ENCODE measurements around the gene RPL9. TPM values are rescaled to one million over a fixed set of nuclear protein-coding genes. Genes with fewer than 3 reads are reported as not detected.

The RPL9 gene
- total RNA-seq, 2 donors from 2014 or later: 2,526 to 3,169 TPM

DNA sequence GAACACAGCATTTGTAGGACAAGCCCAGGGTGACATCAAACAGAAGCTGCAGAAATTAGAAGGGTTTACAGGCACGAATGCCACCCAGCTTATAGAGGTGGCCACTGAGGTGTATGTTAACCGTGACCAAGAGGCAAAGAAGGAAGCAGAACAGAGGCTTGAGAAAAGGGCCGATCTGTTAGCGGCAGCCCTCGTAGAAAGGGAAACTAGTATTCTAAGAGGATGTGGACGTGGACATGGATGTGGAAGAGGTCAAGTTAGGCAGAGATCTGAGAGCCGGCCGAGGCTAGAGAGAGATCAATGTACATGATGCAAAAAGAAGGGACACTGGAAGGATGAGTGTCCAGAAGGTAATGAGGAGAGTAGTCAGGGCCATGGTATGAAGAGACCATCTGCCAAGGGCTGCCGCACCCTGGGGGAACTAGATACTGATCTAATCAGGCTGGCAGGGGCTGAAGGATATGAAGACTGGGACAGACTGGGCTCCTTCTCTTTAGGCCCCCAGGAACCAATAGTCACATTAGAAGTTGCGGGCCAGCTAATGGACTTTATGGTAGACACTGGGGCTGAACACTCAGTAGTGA, 27.6 kb upstream of the RPL9 start:
- TF ChIP-seq, protein P1, sequence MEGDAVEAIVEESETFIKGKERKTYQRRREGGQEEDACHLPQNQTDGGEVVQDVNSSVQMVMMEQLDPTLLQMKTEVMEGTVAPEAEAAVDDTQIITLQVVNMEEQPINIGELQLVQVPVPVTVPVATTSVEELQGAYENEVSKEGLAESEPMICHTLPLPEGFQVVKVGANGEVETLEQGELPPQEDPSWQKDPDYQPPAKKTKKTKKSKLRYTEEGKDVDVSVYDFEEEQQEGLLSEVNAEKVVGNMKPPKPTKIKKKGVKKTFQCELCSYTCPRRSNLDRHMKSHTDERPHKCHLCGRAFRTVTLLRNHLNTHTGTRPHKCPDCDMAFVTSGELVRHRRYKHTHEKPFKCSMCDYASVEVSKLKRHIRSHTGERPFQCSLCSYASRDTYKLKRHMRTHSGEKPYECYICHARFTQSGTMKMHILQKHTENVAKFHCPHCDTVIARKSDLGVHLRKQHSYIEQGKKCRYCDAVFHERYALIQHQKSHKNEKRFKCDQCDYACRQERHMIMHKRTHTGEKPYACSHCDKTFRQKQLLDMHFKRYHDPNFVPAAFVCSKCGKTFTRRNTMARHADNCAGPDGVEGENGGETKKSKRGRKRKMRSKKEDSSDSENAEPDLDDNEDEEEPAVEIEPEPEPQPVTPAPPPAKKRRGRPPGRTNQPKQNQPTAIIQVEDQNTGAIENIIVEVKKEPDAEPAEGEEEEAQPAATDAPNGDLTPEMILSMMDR (IDR thresholded peaks at IDR 0.05): no peak
- H3K4me3 ChIP-seq: no peak overlapping the region
- H3K4me1 ChIP-seq (ENCODE audit: control insufficient read depth in 1 of 2, low read depth in 2 of 2): no peaks in the 10 kb centered on the region
- no peak for DNase-seq (ENCODE audit: low spot score)
- no peak overlapping the region for H3K27ac ChIP-seq
- no peak for ATAC-seq (ENCODE audit: insufficient number of reproducible peaks, low FRiP score, low read depth)
- H3K9me3 ChIP-seq: no peaks in the 10 kb centered on the region
- no peaks in the 10 kb centered on the region for H3K36me3 ChIP-seq
- H3K27me3 ChIP-seq (replicated peaks; ENCODE audit: insufficient read depth): no peaks in the 10 kb centered on the region

DNA sequence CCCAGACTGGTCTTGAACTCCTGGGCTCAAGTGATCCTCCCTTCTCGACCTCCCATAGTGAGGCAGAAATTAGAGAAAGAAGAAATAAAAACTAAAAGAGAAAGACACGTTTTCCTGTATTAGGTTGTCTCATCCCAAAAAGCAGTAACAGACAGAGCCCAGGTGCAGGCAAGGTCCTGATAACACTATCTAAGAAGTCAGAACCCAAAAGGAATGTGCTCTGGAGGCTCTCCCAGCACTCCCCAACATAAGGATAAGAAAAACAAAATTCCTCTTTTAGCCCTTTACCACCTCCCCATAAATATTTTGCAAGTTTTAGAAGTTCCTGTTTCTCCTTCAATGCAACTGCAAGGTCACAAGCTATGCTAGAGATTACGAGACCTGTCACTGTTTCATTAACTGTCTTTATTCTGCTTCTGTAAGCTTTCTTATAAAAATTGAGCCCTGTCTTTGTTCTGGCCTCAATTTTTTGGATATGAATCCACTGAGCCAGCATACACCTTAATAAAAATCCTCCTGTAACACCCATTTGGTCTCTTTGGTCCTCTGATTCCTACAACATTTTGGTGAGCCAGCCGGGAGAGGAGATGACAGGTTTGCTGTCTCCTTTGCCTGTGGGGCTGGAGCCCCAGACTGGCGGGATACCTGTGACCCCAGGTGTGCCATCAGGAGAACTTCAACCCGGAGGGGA, 26.0 kb upstream of the RPL9 start:
- Histone ChIP-seq H3K9me3 (no peaks in the 10 kb centered on the region), H3K4me1 (ENCODE audit: control insufficient read depth in 1 of 2, low read depth in 2 of 2) (no peaks in the 10 kb centered on the region), H3K27ac (no peak overlapping the region), H3K27me3 (replicated peaks; ENCODE audit: insufficient read depth) (no peaks in the 10 kb centered on the region), H3K36me3 (no peaks in the 10 kb centered on the region), H3K4me3 (no peak overlapping the region)
- TF ChIP-seq, protein P1 (IDR thresholded peaks at IDR 0.05): no peak
- DNase-seq (ENCODE audit: low spot score): no peak
- no peak for ATAC-seq (ENCODE audit: insufficient number of reproducible peaks, low FRiP score, low read depth)

DNA sequence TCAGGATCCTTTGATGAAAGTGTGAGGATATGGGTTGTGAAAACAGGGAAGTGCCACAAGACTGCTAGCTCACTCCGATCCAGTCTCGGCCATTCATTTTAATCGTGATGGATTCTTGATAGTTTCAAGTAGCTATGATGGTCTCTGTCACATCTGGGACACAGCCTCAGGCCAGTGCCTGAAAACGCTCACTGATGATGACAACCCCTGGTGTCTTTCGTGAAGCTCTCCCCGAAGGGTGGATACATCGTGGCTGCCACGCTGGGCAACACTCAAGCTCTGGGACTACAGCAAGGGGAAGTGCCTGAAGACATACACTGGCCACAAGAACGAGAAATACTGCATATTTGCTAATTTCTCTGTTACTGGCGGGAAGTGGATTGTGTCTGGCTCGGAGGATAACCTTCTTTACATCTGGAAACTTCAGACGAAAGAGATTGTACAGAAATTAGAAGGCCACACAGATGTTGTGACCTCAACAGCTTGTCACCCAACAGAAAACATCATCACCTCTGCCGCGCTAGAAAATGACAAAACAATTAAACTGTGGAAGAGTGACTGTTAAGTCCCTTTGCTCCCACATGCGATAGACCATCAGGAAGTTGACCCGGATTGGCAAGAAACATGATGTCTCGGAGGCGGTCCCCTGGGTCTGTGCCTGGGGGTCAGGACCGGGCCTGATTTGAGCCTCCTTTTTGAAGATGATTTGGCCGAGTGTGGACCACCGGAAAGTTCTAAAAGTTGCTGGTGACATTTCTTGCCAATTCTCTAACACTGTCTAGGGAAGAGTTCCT, 22.4 kb upstream of the RPL9 start:
- Histone ChIP-seq H3K4me3 (no peak overlapping the region), H3K27me3 (replicated peaks; ENCODE audit: insufficient read depth) (no peaks in the 10 kb centered on the region), H3K36me3 (no peaks in the 10 kb centered on the region), H3K27ac (no peak overlapping the region), H3K9me3 (no peaks in the 10 kb centered on the region), H3K4me1 (ENCODE audit: control insufficient read depth in 1 of 2, low read depth in 2 of 2) (peaks cover 0 to 9% of the 10 kb centered on the region in 2 donors)
- DNase-seq (ENCODE audit: low spot score) (no peak), ATAC-seq (ENCODE audit: insufficient number of reproducible peaks, low FRiP score, low read depth) (no peak)
- TF ChIP-seq, protein P1 (IDR thresholded peaks at IDR 0.05): no peak

DNA sequence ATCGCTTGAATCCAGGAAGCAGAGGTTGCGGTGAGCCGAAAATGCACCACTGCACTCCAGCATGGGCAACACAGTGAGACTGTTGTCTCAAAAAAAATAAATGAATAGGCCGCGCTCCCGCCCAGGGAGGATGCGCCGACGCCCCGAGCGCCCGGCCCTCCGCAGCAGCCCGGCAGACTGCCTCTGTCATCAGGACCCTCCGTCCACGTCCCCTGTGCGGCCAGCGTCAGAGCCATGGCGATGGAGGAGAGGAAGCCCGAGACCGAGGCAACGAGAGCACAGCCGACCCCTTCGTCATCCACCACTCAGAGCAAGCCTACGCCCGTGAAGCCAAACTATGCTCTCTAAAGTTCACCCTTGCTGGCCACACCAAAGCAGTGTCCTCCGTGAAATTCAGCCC, 21.5 kb upstream of the RPL9 start:
- Histone ChIP-seq H3K9me3 (no peaks in the 10 kb centered on the region), H3K4me1 (ENCODE audit: control insufficient read depth in 1 of 2, low read depth in 2 of 2) (peaks cover 0 to 10% of the 10 kb centered on the region in 2 donors), H3K27me3 (replicated peaks; ENCODE audit: insufficient read depth) (no peaks in the 10 kb centered on the region), H3K36me3 (no peaks in the 10 kb centered on the region), H3K27ac (no peak overlapping the region), H3K4me3 (no peak overlapping the region)
- no peak for ATAC-seq (ENCODE audit: insufficient number of reproducible peaks, low FRiP score, low read depth)
- no peak for DNase-seq (ENCODE audit: low spot score)
- TF ChIP-seq, protein P1 (IDR thresholded peaks at IDR 0.05): no peak

GRCh38 chr4:39476187-39476895, 17.6 kb upstream of the RPL9 start:
- peaks cover 0 to 10% of the 10 kb centered on the region in 2 donors for H3K4me1 ChIP-seq (ENCODE audit: control insufficient read depth in 1 of 2, low read depth in 2 of 2)
- no peak overlapping the region for H3K4me3 ChIP-seq
- ATAC-seq (ENCODE audit: insufficient number of reproducible peaks, low FRiP score, low read depth): no peak
- H3K27ac ChIP-seq: no peak overlapping the region
- no peaks in the 10 kb centered on the region for H3K9me3 ChIP-seq
- no peaks in the 10 kb centered on the region for H3K27me3 ChIP-seq (replicated peaks; ENCODE audit: insufficient read depth)
- no peaks in the 10 kb centered on the region for H3K36me3 ChIP-seq
- DNase-seq (ENCODE audit: low spot score): no peak
- TF ChIP-seq, protein P1 (IDR thresholded peaks at IDR 0.05): no peak
